Mesenchymal stem cell (in vitro differentiated cells and primary cell): ENCODE measurements around the gene ATP2A1.
"Not testable (repeated sequence)": the region's sequence is repeated elsewhere in the genome, so short reads cannot be mapped to it uniquely, and the experiment has no call there.

Source experiments
- DNase-seq: peaks from one replicate; pipeline ENCODE4 v3.0.0-alpha.2; 2013
- H2AFZ ChIP-seq: one replicate; pipeline ENCODE4 v1.6.1; 2013; ENCODE audit warnings: low read depth, mild to moderate bottlenecking, control low read depth, inconsistent platforms, low read length, moderate library complexity
- H2AK5ac ChIP-seq: 2 replicates; pipeline ENCODE4 v1.6.1; 2013; ENCODE audit warnings: low read length, moderate library complexity, mild to moderate bottlenecking, inconsistent platforms; ENCODE audit not compliant: severe bottlenecking
- H2BK120ac ChIP-seq: one replicate; pipeline ENCODE4 v1.6.1; 2013; ENCODE audit warnings: low read depth, mild to moderate bottlenecking, inconsistent platforms, low read length, moderate library complexity
- H2BK12ac ChIP-seq, 2 experiments: one replicate each; pipeline ENCODE4 v1.6.1; 2013; ENCODE audit warnings: inconsistent platforms in 2 of 2, low read length in 2 of 2, mild to moderate bottlenecking in 2 of 2, moderate library complexity in 2 of 2, control low read depth in 1 of 2
- H2BK15ac ChIP-seq: one replicate; pipeline ENCODE4 v1.6.1; 2013; ENCODE audit warnings: mild to moderate bottlenecking, low read depth, inconsistent platforms; ENCODE audit not compliant: poor library complexity, severe bottlenecking
- H2BK5ac ChIP-seq: 2 replicates; pipeline ENCODE4 v1.6.1; 2013; ENCODE audit warnings: low read depth, mild to moderate bottlenecking, low read length, control low read depth, inconsistent platforms; ENCODE audit not compliant: poor library complexity, severe bottlenecking
- H3K14ac ChIP-seq, 2 experiments: one replicate each; pipeline ENCODE4 v1.6.1; 2013; ENCODE audit warnings: inconsistent platforms in 2 of 2, low read length in 2 of 2, control low read depth in 1 of 2, mild to moderate bottlenecking in 1 of 2, moderate library complexity in 1 of 2
- H3K18ac ChIP-seq, 2 experiments: one replicate each; pipeline ENCODE4 v1.6.1; 2013; ENCODE audit warnings: inconsistent platforms in 2 of 2, low read length in 2 of 2, control low read depth in 1 of 2, low read depth in 1 of 2, mild to moderate bottlenecking in 1 of 2
- H3K23ac ChIP-seq, 2 experiments: one replicate each; pipeline ENCODE4 v1.6.1; 2013; ENCODE audit warnings: inconsistent platforms in 2 of 2, low read length in 2 of 2, mild to moderate bottlenecking in 2 of 2, moderate library complexity in 2 of 2, control low read depth in 1 of 2
- H3K27ac ChIP-seq: 2 replicates; pipeline ENCODE4 v1.5.1; 2013; ENCODE audit warnings: mild to moderate bottlenecking, moderate library complexity, low read length, control low read depth, inconsistent platforms; ENCODE audit not compliant: poor library complexity, severe bottlenecking
- H3K27me3 ChIP-seq, 2 experiments: 2 replicates each; pipeline versions ENCODE4 v1.6.1 to v1.7.0; 2013; ENCODE audit warnings: low read length in 2 of 2, mild to moderate bottlenecking in 2 of 2, moderate library complexity in 2 of 2, control low read depth in 1 of 2, inconsistent platforms in 1 of 2; ENCODE audit not compliant: control insufficient read depth in 1 of 2, insufficient read depth in 1 of 2
- H3K36me3 ChIP-seq, 2 experiments: 2 replicates each; pipeline versions ENCODE4 v1.6.1 to v1.7.0; 2013; ENCODE audit warnings: low read length in 2 of 2, control low read depth in 1 of 2, inconsistent platforms in 1 of 2, low read depth in 1 of 2, mild to moderate bottlenecking in 1 of 2; ENCODE audit not compliant: insufficient read depth in 2 of 2, control insufficient read depth in 1 of 2
- H3K4ac ChIP-seq, 2 experiments: one replicate each; pipeline ENCODE4 v1.6.1; 2013; ENCODE audit warnings: inconsistent platforms in 2 of 2, low read length in 2 of 2, mild to moderate bottlenecking in 2 of 2, moderate library complexity in 2 of 2, control low read depth in 1 of 2, low read depth in 1 of 2
- H3K4me1 ChIP-seq: 2 replicates; pipeline ENCODE4 v1.6.1; 2013; ENCODE audit warnings: low read depth, low read length, control low read depth; ENCODE audit not compliant: control insufficient read depth, insufficient read depth
- H3K4me2 ChIP-seq: 2 replicates; pipeline ENCODE4 v1.6.1; 2013; ENCODE audit warnings: low read length, mild to moderate bottlenecking, inconsistent platforms; ENCODE audit not compliant: poor library complexity, severe bottlenecking
- H3K4me3 ChIP-seq, 2 experiments: 2 replicates each; pipeline versions ENCODE4 v1.5.1 to v1.7.0; 2013; ENCODE audit warnings: low read length in 2 of 2, mild to moderate bottlenecking in 2 of 2, control low read depth in 1 of 2, low read depth in 1 of 2; ENCODE audit not compliant: insufficient read depth in 1 of 2
- H3K79me1 ChIP-seq: replicated peaks from 2 replicates; pipeline ENCODE4 v1.6.1; 2013; ENCODE audit warnings: mild to moderate bottlenecking, control low read depth, low read length, inconsistent platforms; ENCODE audit not compliant: poor library complexity, severe bottlenecking
- H3K9ac ChIP-seq: 2 replicates; pipeline ENCODE4 v1.7.0; 2013; ENCODE audit warnings: mild to moderate bottlenecking, low read length, moderate library complexity
- H3K9me3 ChIP-seq: 2 replicates; pipeline ENCODE4 v1.7.0; 2013; ENCODE audit warnings: mild to moderate bottlenecking, low read length; ENCODE audit not compliant: control insufficient read depth
- H4K8ac ChIP-seq: one replicate; pipeline ENCODE4 v1.6.1; 2013; ENCODE audit warnings: inconsistent platforms, mild to moderate bottlenecking, low read length, moderate library complexity
- H4K91ac ChIP-seq: one replicate; pipeline ENCODE4 v1.6.1; 2013; ENCODE audit warnings: mild to moderate bottlenecking, low read length, inconsistent platforms
- WGBS: methylation state at CpG from one replicate; pipeline ENCODE4 v1.1.7; 2013; ENCODE audit warnings: mixed read lengths; 5-methylcytosine and 5-hydroxymethylcytosine counted together

ATP2A1 gene

GRCh38 chr16:28925386-28926228, 47.3 kb downstream of the ATP2A1 start:
- Histone ChIP-seq H3K4me1 (peaks cover 12% of the 10 kb centered on the region), H2AK5ac (peak overlapping the region; percentile 65), H3K14ac (peak overlapping the region in 1 of 2 experiments; percentile 98), H2BK5ac (peak overlapping the region; percentile 95), H3K4ac (peak overlapping the region; percentile 92 to 95), H3K18ac (peak overlapping the region; percentile 77 to 100), H2AFZ (peak overlapping the region; percentile 66), H3K4me3 (peak overlapping the region; percentile 80 to 94), H2BK15ac (peak overlapping the region; percentile 55), H3K79me1 (peaks cover 10% of the 10 kb centered on the region), H3K23ac (peak overlapping the region in 1 of 2 experiments; percentile 34), H4K8ac (peak overlapping the region; percentile 99), H2BK120ac (no peak overlapping the region), H3K36me3 (peaks cover 9 to 26% of the 10 kb centered on the region in 2 experiments), H3K9ac (peak overlapping the region; percentile 98), H3K9me3 (no peaks in the 10 kb centered on the region), H2BK12ac (peak overlapping the region; percentile 32 to 71), H3K27me3 (no peaks in the 10 kb centered on the region), H4K91ac (peak overlapping the region; percentile 93), H3K4me2 (peak overlapping the region; percentile 78), H3K27ac (peak overlapping the region; percentile 83)
- DNase-seq: peak; percentile 84
- WGBS: under 1% methylated on average over 45 of the region's 48 CpGs

DNA sequence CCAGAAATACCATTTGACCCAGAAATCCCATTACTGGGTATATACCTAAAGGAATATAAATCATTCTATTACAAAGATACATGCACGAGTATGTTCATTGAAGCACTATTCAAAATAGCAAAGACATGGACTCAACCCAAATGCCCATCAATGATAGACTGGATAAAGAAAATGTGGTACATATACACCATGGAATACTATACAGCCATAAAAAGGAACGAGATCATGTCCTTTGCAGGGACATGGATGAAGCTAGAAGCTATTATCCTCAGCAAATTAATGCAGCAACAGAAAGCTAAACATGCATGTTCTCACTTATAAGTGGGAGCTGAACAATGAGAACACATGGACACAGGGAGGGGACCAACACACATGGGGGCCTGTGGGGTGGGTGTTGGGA, 48.0 kb downstream of the ATP2A1 start:
- not testable (repeated sequence) for H2AK5ac ChIP-seq, H2BK5ac ChIP-seq, H3K27me3 ChIP-seq, H2BK120ac ChIP-seq, H2AFZ ChIP-seq, H3K18ac ChIP-seq, DNase-seq, H3K79me1 ChIP-seq, H3K9me3 ChIP-seq, H3K14ac ChIP-seq, H2BK12ac ChIP-seq, H3K23ac ChIP-seq, H2BK15ac ChIP-seq, H3K4me2 ChIP-seq, H4K8ac ChIP-seq, H3K4ac ChIP-seq, H3K27ac ChIP-seq, H4K91ac ChIP-seq
- Histone ChIP-seq H3K4me1 (peaks cover 13% of the 10 kb centered on the region), H3K4me3 (peak overlapping the region in 1 of 2 experiments; percentile 94), H3K36me3 (peaks cover 6 to 21% of the 10 kb centered on the region in 2 experiments), H3K9ac (peak overlapping the region; percentile 98)
- no CpG with 5 or more reads among the region's 2 CpGs for WGBS

GRCh38 chr16:28927815-28928214, 49.5 kb downstream of the ATP2A1 start:
- WGBS: 79% methylated on average over 1 of the region's 1 CpG
- no peak overlapping the region for H3K4ac ChIP-seq
- H3K4me2 ChIP-seq: no peak overlapping the region
- no peak overlapping the region for H4K8ac ChIP-seq
- no peak for DNase-seq
- H2AK5ac ChIP-seq: no peak overlapping the region
- peaks cover 7% of the 10 kb centered on the region for H3K79me1 ChIP-seq
- no peak overlapping the region for H4K91ac ChIP-seq
- no peak overlapping the region for H2AFZ ChIP-seq
- H3K4me1 ChIP-seq: peaks cover 13% of the 10 kb centered on the region
- H3K27ac ChIP-seq: no peak overlapping the region
- no peak overlapping the region for H2BK5ac ChIP-seq
- no peak overlapping the region for H3K4me3 ChIP-seq
- H2BK12ac ChIP-seq: no peak overlapping the region
- no peak overlapping the region for H3K14ac ChIP-seq
- H3K36me3 ChIP-seq: peaks cover 4 to 12% of the 10 kb centered on the region in 2 experiments
- no peak overlapping the region for H3K9ac ChIP-seq
- no peaks in the 10 kb centered on the region for H3K9me3 ChIP-seq
- no peak overlapping the region for H2BK15ac ChIP-seq
- no peak overlapping the region for H3K18ac ChIP-seq
- H2BK120ac ChIP-seq: no peak overlapping the region
- no peaks in the 10 kb centered on the region for H3K27me3 ChIP-seq
- H3K23ac ChIP-seq: no peak overlapping the region

DNA sequence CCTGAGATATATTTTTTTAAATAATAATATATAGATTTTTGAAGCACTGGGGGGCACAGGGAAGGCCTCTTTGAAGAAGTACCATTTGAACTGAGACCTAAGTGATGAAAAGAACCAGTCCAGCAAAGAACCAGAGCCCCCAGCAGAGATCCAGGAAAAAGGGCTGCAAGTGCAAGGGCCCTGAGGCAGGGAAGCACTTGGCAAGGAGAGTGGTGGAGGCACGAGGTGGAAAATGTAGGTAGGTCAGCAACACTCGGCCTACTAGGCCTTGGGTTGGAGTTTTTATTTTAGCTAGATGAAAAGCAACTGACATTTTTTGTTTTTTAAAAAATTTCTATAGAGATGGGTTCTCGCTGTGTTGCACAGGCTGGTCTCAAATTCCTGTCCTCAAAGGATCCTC, 51.9 kb downstream of the ATP2A1 start:
- H3K14ac ChIP-seq: no peak overlapping the region
- no peaks in the 10 kb centered on the region for H3K79me1 ChIP-seq
- H2BK12ac ChIP-seq: no peak overlapping the region
- H2BK5ac ChIP-seq: no peak overlapping the region
- H4K8ac ChIP-seq: no peak overlapping the region
- no peaks in the 10 kb centered on the region for H3K9me3 ChIP-seq
- H2AK5ac ChIP-seq: no peak overlapping the region
- H3K27me3 ChIP-seq: peaks cover 0 to 9% of the 10 kb centered on the region in 2 experiments
- H3K36me3 ChIP-seq: no peaks in the 10 kb centered on the region
- H4K91ac ChIP-seq: no peak overlapping the region
- no peak overlapping the region for H2AFZ ChIP-seq
- no peak overlapping the region for H3K27ac ChIP-seq
- peaks cover 4% of the 10 kb centered on the region for H3K4me1 ChIP-seq
- H3K4ac ChIP-seq: no peak overlapping the region
- no peak overlapping the region for H2BK120ac ChIP-seq
- DNase-seq: no peak
- no peak overlapping the region for H3K23ac ChIP-seq
- no peak overlapping the region for H3K9ac ChIP-seq
- 87% methylated on average over 3 of the region's 3 CpGs for WGBS
- no peak overlapping the region for H3K4me2 ChIP-seq
- no peak overlapping the region for H3K4me3 ChIP-seq
- no peak overlapping the region for H3K18ac ChIP-seq
- H2BK15ac ChIP-seq: no peak overlapping the region
